BLaER1 (cell line): ENCODE measurements around the gene BCL7A.

Experiments
- H3K27ac ChIP-seq: shearing (Covaris generic); formaldehyde crosslinking; 2 replicates; pipeline ENCODE4 v1.8.1; 2022
- H3K27me3 ChIP-seq: shearing (Covaris generic); formaldehyde crosslinking; 2 replicates; pipeline ENCODE4 v1.8.1; 2022
- H3K36me3 ChIP-seq: shearing (Covaris generic); formaldehyde crosslinking; 2 replicates; pipeline ENCODE4 v1.8.1; 2022
- H3K4me1 ChIP-seq: shearing (Covaris generic); formaldehyde crosslinking; 2 replicates; pipeline ENCODE4 v1.8.1; 2022
- H3K4me2 ChIP-seq: shearing (Covaris generic); formaldehyde crosslinking; 2 replicates; pipeline ENCODE4 v1.8.1; 2022
- H3K4me3 ChIP-seq: shearing (Covaris generic); formaldehyde crosslinking; 2 replicates; pipeline ENCODE4 v1.8.1; 2022
- H3K9ac ChIP-seq: shearing (Covaris generic); formaldehyde crosslinking; 2 replicates; pipeline ENCODE4 v1.8.1; 2022
- H3K9me3 ChIP-seq: shearing (Covaris generic); formaldehyde crosslinking; 2 replicates; pipeline ENCODE4 v1.8.1; 2022
- H4K20me1 ChIP-seq: shearing (Covaris generic); formaldehyde crosslinking; 2 replicates; pipeline ENCODE4 v1.8.1; 2022
- Cebpa-rat ChIP-seq: shearing (Covaris generic); IDR thresholded peaks from 2 replicates; pipeline ENCODE4 v1.8.1; 2022

The BCL7A gene

GRCh38 chr12:122013136-122013535 is 8.5 kb upstream of the BCL7A start:
- peaks cover 16% of the 10 kb centered on the region; the same call in 1 of the 2 replicates for H3K36me3 ChIP-seq
- peak overlapping the region; percentile 64 for H3K9ac ChIP-seq
- H3K27ac ChIP-seq: peak overlapping the region; percentile 95
- no peaks in the 10 kb centered on the region for H3K27me3 ChIP-seq
- 0 out of 2 replicates have a peak overlapping the region, but pooled peaks have one; percentile 43 for H3K4me3 ChIP-seq
- H3K9me3 ChIP-seq: peaks cover 4% of the 10 kb centered on the region
- no peak for TF ChIP-seq Cebpa-rat
- peaks cover 93% of the 10 kb centered on the region for H3K4me1 ChIP-seq
- H4K20me1 ChIP-seq: no peaks in the 10 kb centered on the region
- peak overlapping the region; percentile 99 for H3K4me2 ChIP-seq

- peaks cover 19% of the 10 kb centered on the region; the same call in 1 of the 2 replicates for H3K36me3 ChIP-seq
- H3K27ac ChIP-seq: peak overlapping the region; percentile 95
- H3K27me3 ChIP-seq: no peaks in the 10 kb centered on the region
- H3K4me1 ChIP-seq: peaks cover 93% of the 10 kb centered on the region
- no peak for TF ChIP-seq Cebpa-rat
- H3K4me3 ChIP-seq: peak overlapping the region; percentile 43; the same call in 1 of the 2 replicates
- H3K9ac ChIP-seq: peak overlapping the region; percentile 64
- peak overlapping the region; percentile 99 for H3K4me2 ChIP-seq
- H4K20me1 ChIP-seq: no peaks in the 10 kb centered on the region
- H3K9me3 ChIP-seq: peaks cover 13% of the 10 kb centered on the region
Observed at GRCh38 chr12:122013791-122014590, 7.7 kb upstream of the BCL7A start.

GRCh38 chr12:122014781-122015180 is 6.9 kb upstream of the BCL7A start:
- Histone ChIP-seq H3K9me3 (peaks cover 14% of the 10 kb centered on the region), H4K20me1 (no peaks in the 10 kb centered on the region), H3K4me1 (peaks cover 93% of the 10 kb centered on the region), H3K27me3 (no peaks in the 10 kb centered on the region), H3K36me3 (peaks cover 19% of the 10 kb centered on the region; the same call in 1 of the 2 replicates), H3K9ac (peak overlapping the region; percentile 64; the same call in 1 of the 2 replicates), H3K27ac (peak overlapping the region; percentile 95), H3K4me3 (0 out of 2 replicates have a peak overlapping the region, but pooled peaks have one; percentile 43), H3K4me2 (peak overlapping the region; percentile 99)
- no peak for TF ChIP-seq Cebpa-rat

GRCh38 chr12:122018457-122018856 is 3.2 kb upstream of the BCL7A start:
- Histone ChIP-seq H3K4me2 (peak overlapping the region; percentile 97), H3K27ac (0 out of 2 replicates have a peak overlapping the region, but pooled peaks have one; percentile 99)

GRCh38 chr12:122018937-122019336 is 2.7 kb upstream of the BCL7A start:
- H3K9ac ChIP-seq: no peak overlapping the region; the same call in 1 of the 2 replicates
- H3K9me3 ChIP-seq: peaks cover 14% of the 10 kb centered on the region
- peak overlapping the region; percentile 95 for H3K4me3 ChIP-seq
- H3K27me3 ChIP-seq: no peaks in the 10 kb centered on the region
- peaks cover 12% of the 10 kb centered on the region for H4K20me1 ChIP-seq
- no peak for TF ChIP-seq Cebpa-rat
- peak overlapping the region; percentile 99; the same call in 1 of the 2 replicates for H3K27ac ChIP-seq
- H3K4me2 ChIP-seq: peak overlapping the region; percentile 97
- peaks cover 63% of the 10 kb centered on the region for H3K4me1 ChIP-seq
- peaks cover 11% of the 10 kb centered on the region; the same call in 1 of the 2 replicates for H3K36me3 ChIP-seq

More at GRCh38 chr12:122018457-122018856, 3.2 kb upstream of the BCL7A start:
- Histone ChIP-seq H3K27me3 (no peaks in the 10 kb centered on the region), H3K9me3 (peaks cover 14% of the 10 kb centered on the region), H3K4me1 (peaks cover 68% of the 10 kb centered on the region), H4K20me1 (peaks cover 7% of the 10 kb centered on the region), H3K9ac (no peak overlapping the region), H3K36me3 (peaks cover 11% of the 10 kb centered on the region; the same call in 1 of the 2 replicates), H3K4me3 (peak overlapping the region; percentile 95)
- TF ChIP-seq Cebpa-rat: no peak

- Histone ChIP-seq H4K20me1 (peaks cover 31% of the 10 kb centered on the region), H3K27me3 (no peaks in the 10 kb centered on the region), H3K4me1 (peaks cover 61% of the 10 kb centered on the region), H3K9me3 (peaks cover 14% of the 10 kb centered on the region), H3K36me3 (peaks cover 11% of the 10 kb centered on the region; the same call in 1 of the 2 replicates), H3K27ac (peak overlapping the region; percentile 99), H3K9ac (peak overlapping the region; percentile 99), H3K4me3 (peak overlapping the region; percentile 95), H3K4me2 (peak overlapping the region; percentile 97)
- no peak for TF ChIP-seq Cebpa-rat
Observed at GRCh38 chr12:122020795-122021192, 890 bp upstream of the BCL7A start.

- peaks cover 14% of the 10 kb centered on the region for H3K9me3 ChIP-seq
- peak overlapping the region; percentile 99 for H3K9ac ChIP-seq
- peaks cover 11% of the 10 kb centered on the region; the same call in 1 of the 2 replicates for H3K36me3 ChIP-seq
- no peaks in the 10 kb centered on the region for H3K27me3 ChIP-seq
- peak overlapping the region; percentile 99 for H3K27ac ChIP-seq
- peak overlapping the region; percentile 97 for H3K4me2 ChIP-seq
- H3K4me3 ChIP-seq: peak overlapping the region; percentile 95
- no peak for TF ChIP-seq Cebpa-rat
- H3K4me1 ChIP-seq: peaks cover 61% of the 10 kb centered on the region
- peaks cover 36% of the 10 kb centered on the region for H4K20me1 ChIP-seq
Observed at GRCh38 chr12:122021193-122021821, 377 bp upstream of the BCL7A start.

- no peak for TF ChIP-seq Cebpa-rat
- no peaks in the 10 kb centered on the region for H3K27me3 ChIP-seq
- peaks cover 49% of the 10 kb centered on the region for H4K20me1 ChIP-seq
- H3K36me3 ChIP-seq: 0 out of 2 replicates have a peak, but pooled peaks cover 6% of the 10 kb centered on the region
- H3K4me2 ChIP-seq: peak overlapping the region; percentile 97
- H3K9me3 ChIP-seq: peaks cover 14% of the 10 kb centered on the region
- H3K9ac ChIP-seq: peak overlapping the region; percentile 99
- H3K27ac ChIP-seq: peak overlapping the region; percentile 99
- peaks cover 66% of the 10 kb centered on the region for H3K4me1 ChIP-seq
- peak overlapping the region; percentile 95 for H3K4me3 ChIP-seq
Observed at GRCh38 chr12:122022393-122023338, 982 bp downstream of the BCL7A start.
